Vagina (tissue), 2 donors: ENCODE measurements around the gene EVL. TPM values are rescaled to one million over a fixed set of nuclear protein-coding genes. Genes with fewer than 3 reads are reported as not detected.

Source experiments
- DNase-seq, 2 donors: peaks; one replicate each; pipeline ENCODE4 v3.0.0-alpha.2; 2017; ENCODE audit errors: extremely low spot score in 2 of 2
- H3K27ac ChIP-seq: fragments of 200-600 bp; sonication (generic); one replicate; pipeline ENCODE4 v1.5.1; 2019
- H3K27me3 ChIP-seq: fragments of 200-600 bp; sonication (generic); one replicate; pipeline ENCODE4 v1.5.1; 2019
- H3K36me3 ChIP-seq, 2 donors: fragments of 200-600 bp; sonication (generic); one replicate each; pipeline ENCODE4 v1.5.1; 2017 to 2019
- H3K4me1 ChIP-seq: fragments of 200-600 bp; sonication (generic); one replicate; pipeline ENCODE4 v1.5.1; 2019
- H3K4me3 ChIP-seq, 2 donors: fragments of 200-600 bp; sonication (generic); 1 replicate in 1 of 2; 2 replicates in 1 of 2; pipeline ENCODE4 v1.5.1; 2016 to 2019
- H3K9me3 ChIP-seq: fragments of 200-600 bp; sonication (generic); one replicate; pipeline ENCODE4 v1.5.1; 2019
- POLR2A ChIP-seq, 2 donors: fragments of 450-650 bp; IDR thresholded peaks; one replicate each; pipeline ENCODE4 v1.6.1; 2017; ENCODE audit warnings: antibody characterized with exemption in 2 of 2, mild to moderate bottlenecking in 2 of 2, moderate library complexity in 2 of 2
- POLR2AphosphoS5 ChIP-seq, 2 donors: sonication (generic); formaldehyde crosslinking; IDR thresholded peaks; one replicate each; pipeline ENCODE4 v1.9.0; 2017; ENCODE audit warnings: antibody characterized with exemption in 2 of 2, mild to moderate bottlenecking in 2 of 2, low read depth in 1 of 2; ENCODE audit not compliant: insufficient read depth in 1 of 2
- intact Hi-C: fragments of 100-400 bp; cut with DNase I; formaldehyde crosslinking; loops from one replicate; pipeline ENCODE4 v1.15.1; 2023
- total RNA-seq: library from RNA; depleted of rRNA; stranded (reverse); fragments of >200 nt; gene quantifications from one replicate; pipeline ENCODE4 v1.2.3, GENCODE V29; 2016
- TF ChIP-seq, protein P1 (sequence below), 3 experiments: fragments of 450-650 bp in 2 of 3; fragments of 200-600 bp in 1 of 3; sonication (generic) in 1 of 3; IDR thresholded peaks; one replicate each; pipeline ENCODE4 v1.5.1; 2017 to 2019; ENCODE audit warnings: antibody characterized with exemption in 3 of 3, mild to moderate bottlenecking in 2 of 3, moderate library complexity in 2 of 3

Gene EVL
- total RNA-seq, 1 donor from 2014 or later, result 112 TPM

- no peak overlapping the region for H3K4me3 ChIP-seq
- H3K9me3 ChIP-seq, result no peaks in the 10 kb centered on the region
- no peak overlapping the region for H3K27ac ChIP-seq
- DNase-seq, result no peak
- intact Hi-C loops, result no loop called here
- peaks cover 36% of the 10 kb centered on the region for H3K4me1 ChIP-seq
- H3K36me3 ChIP-seq, result no peaks in the 10 kb centered on the region
- TF ChIP-seq, protein P1, sequence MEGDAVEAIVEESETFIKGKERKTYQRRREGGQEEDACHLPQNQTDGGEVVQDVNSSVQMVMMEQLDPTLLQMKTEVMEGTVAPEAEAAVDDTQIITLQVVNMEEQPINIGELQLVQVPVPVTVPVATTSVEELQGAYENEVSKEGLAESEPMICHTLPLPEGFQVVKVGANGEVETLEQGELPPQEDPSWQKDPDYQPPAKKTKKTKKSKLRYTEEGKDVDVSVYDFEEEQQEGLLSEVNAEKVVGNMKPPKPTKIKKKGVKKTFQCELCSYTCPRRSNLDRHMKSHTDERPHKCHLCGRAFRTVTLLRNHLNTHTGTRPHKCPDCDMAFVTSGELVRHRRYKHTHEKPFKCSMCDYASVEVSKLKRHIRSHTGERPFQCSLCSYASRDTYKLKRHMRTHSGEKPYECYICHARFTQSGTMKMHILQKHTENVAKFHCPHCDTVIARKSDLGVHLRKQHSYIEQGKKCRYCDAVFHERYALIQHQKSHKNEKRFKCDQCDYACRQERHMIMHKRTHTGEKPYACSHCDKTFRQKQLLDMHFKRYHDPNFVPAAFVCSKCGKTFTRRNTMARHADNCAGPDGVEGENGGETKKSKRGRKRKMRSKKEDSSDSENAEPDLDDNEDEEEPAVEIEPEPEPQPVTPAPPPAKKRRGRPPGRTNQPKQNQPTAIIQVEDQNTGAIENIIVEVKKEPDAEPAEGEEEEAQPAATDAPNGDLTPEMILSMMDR (IDR thresholded peaks at IDR 0.05), result no peak
- TF ChIP-seq POLR2AphosphoS5 (IDR thresholded peaks at IDR 0.05; ENCODE audit: insufficient read depth in 1 of 2, low read depth in 1 of 2) (no peak), POLR2A (IDR thresholded peaks at IDR 0.05) (no peak)
- no peaks in the 10 kb centered on the region for H3K27me3 ChIP-seq
These were observed 32.5 kb upstream of the EVL start for GRCh38 chr14:100032738-100033137.

GRCh38 chr14:100033347-100034075 lies 31.7 kb upstream of the EVL start:
- Histone ChIP-seq H3K9me3 (no peaks in the 10 kb centered on the region), H3K36me3 (no peaks in the 10 kb centered on the region), H3K4me3 (no peak overlapping the region), H3K27ac (no peak overlapping the region), H3K4me1 (peaks cover 36% of the 10 kb centered on the region), H3K27me3 (no peaks in the 10 kb centered on the region)
- no peak for DNase-seq
- TF ChIP-seq POLR2A (IDR thresholded peaks at IDR 0.05), result no peak
- intact Hi-C loops, result no loop called here

DNA sequence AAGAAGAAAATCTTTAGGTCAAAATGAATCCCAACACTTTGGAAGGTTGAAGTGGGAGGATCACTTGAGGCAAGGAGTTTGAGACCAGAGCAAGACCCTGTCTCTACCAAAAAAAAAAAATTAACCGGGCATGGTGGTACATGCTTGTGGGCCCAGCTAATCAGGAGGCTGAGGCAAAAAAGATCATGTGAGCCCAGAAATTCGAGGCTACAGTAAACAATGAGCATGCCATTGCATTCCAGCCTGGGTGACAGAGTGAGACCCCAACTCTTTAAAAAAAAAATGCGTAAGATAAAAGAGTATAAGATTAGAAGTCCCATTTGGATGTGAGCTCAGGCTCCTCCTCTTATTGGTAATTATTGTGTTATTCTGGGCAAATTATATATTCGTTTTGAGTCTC lies 30.8 kb upstream of the EVL start:
- Histone ChIP-seq H3K27ac (no peak overlapping the region), H3K36me3 (no peaks in the 10 kb centered on the region), H3K9me3 (no peaks in the 10 kb centered on the region), H3K4me3 (no peak overlapping the region), H3K27me3 (no peaks in the 10 kb centered on the region), H3K4me1 (peaks cover 34% of the 10 kb centered on the region)
- TF ChIP-seq, protein P1 (IDR thresholded peaks at IDR 0.05), result no peak
- TF ChIP-seq POLR2AphosphoS5 (IDR thresholded peaks at IDR 0.05; ENCODE audit: insufficient read depth in 1 of 2, low read depth in 1 of 2) (no peak), POLR2A (IDR thresholded peaks at IDR 0.05) (no peak)
- no peak for DNase-seq
- intact Hi-C loops, result no loop called here

DNA sequence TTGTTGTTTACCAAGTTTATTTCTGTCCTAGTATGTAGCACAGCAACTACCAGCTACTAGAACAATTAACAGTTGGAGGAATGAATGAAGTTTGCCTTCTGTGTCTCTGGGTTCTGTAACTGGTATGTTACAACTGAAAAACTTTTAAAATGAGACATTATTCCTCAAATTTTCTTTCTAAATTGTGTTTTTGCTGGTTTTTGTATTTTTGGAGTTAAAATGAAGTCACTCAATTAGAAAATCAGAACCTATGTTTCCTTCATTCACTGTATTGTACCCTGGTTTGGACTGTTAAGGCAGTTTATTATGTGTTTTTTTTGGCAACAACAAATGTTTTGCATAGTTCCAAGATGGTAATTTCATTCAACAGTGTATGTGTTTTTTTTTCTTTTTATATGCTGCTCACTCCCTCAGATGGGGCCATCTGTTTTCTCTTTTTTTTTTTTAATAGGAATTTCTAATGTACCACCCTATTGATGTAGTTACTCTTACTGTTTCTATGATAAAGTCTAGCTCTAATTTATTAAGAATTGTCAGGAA lies 30.2 kb upstream of the EVL start:
- Histone ChIP-seq H3K4me1 (peaks cover 29% of the 10 kb centered on the region), H3K27me3 (no peaks in the 10 kb centered on the region), H3K36me3 (no peaks in the 10 kb centered on the region), H3K27ac (no peak overlapping the region), H3K9me3 (no peaks in the 10 kb centered on the region), H3K4me3 (no peak overlapping the region)
- intact Hi-C loops, result no loop called here
- DNase-seq, result no peak
- TF ChIP-seq POLR2A (IDR thresholded peaks at IDR 0.05), result no peak
- TF ChIP-seq POLR2AphosphoS5 (IDR thresholded peaks at IDR 0.05; ENCODE audit: insufficient read depth in 1 of 2, low read depth in 1 of 2), result no peak
- TF ChIP-seq, protein P1 (IDR thresholded peaks at IDR 0.05), result no peak

- Histone ChIP-seq H3K27ac (no peak overlapping the region), H3K27me3 (no peaks in the 10 kb centered on the region), H3K36me3 (no peaks in the 10 kb centered on the region), H3K9me3 (no peaks in the 10 kb centered on the region), H3K4me3 (no peak overlapping the region), H3K4me1 (peaks cover 22% of the 10 kb centered on the region)
- no peak for DNase-seq
- TF ChIP-seq POLR2AphosphoS5 (IDR thresholded peaks at IDR 0.05; ENCODE audit: insufficient read depth in 1 of 2, low read depth in 1 of 2) (no peak), POLR2A (IDR thresholded peaks at IDR 0.05) (no peak)
- TF ChIP-seq, protein P1 (IDR thresholded peaks at IDR 0.05), result no peak
- intact Hi-C loops, result no loop called here
These were observed 29.5 kb upstream of the EVL start for GRCh38 chr14:100035700-100036099.
